Endothelial cell (in vitro differentiated cells): Measurements from ENCODE around the gene FAM186B. TPM values are rescaled to one million over a fixed set of nuclear protein-coding genes. Genes with fewer than 3 reads are reported as not detected.

Experiments
- DNase-seq: peaks from one replicate; pipeline ENCODE4 v3.0.0; 2021; ENCODE audit warnings: low spot score
- H3K27ac Mint-ChIP-seq: one replicate; pipeline ENCODE4 v1.8.0; 2021; ENCODE audit warnings: mixed read lengths, inconsistent platforms; ENCODE audit not compliant: unreplicated experiment
- H3K27me3 Mint-ChIP-seq: one replicate; pipeline ENCODE4 v1.8.0; 2021; ENCODE audit warnings: mild to moderate bottlenecking, moderate library complexity, mixed read lengths, inconsistent platforms; ENCODE audit not compliant: unreplicated experiment
- H3K36me3 Mint-ChIP-seq: one replicate; pipeline ENCODE4 v1.8.0; 2021; ENCODE audit warnings: mild to moderate bottlenecking, low read depth, mixed read lengths, inconsistent platforms; ENCODE audit not compliant: unreplicated experiment
- H3K4me1 Mint-ChIP-seq: one replicate; pipeline ENCODE4 v1.8.0; 2021; ENCODE audit warnings: mild to moderate bottlenecking, mixed read lengths, inconsistent platforms; ENCODE audit not compliant: unreplicated experiment
- H3K4me3 Mint-ChIP-seq: one replicate; pipeline ENCODE4 v1.8.0; 2021; ENCODE audit warnings: mild to moderate bottlenecking, mixed read lengths, inconsistent platforms; ENCODE audit not compliant: unreplicated experiment
- H3K9me3 Mint-ChIP-seq: one replicate; pipeline ENCODE4 v1.8.0; 2021; ENCODE audit warnings: mixed read lengths, inconsistent platforms; ENCODE audit not compliant: unreplicated experiment
- total RNA-seq: library from RNA; stranded (reverse); fragmentation: NEBNext Ultra II Directional; extraction: Animal tissue kit (Norgen Biotek cat#: 25700); gene quantifications from one replicate; pipeline ENCODE4 v1.2.1, GENCODE V29; 2021; ENCODE audit not compliant: unreplicated experiment
- TF ChIP-seq, protein P1 (sequence below): fragments of 200-600 bp; sonication (generic); IDR thresholded peaks from one replicate; pipeline ENCODE4 v1.5.0; 2021; ENCODE audit warnings: antibody characterized with exemption; ENCODE audit not compliant: unreplicated experiment

Gene FAM186B
- total RNA-seq, 1 donor from 2014 or later = 1.9 TPM

DNA sequence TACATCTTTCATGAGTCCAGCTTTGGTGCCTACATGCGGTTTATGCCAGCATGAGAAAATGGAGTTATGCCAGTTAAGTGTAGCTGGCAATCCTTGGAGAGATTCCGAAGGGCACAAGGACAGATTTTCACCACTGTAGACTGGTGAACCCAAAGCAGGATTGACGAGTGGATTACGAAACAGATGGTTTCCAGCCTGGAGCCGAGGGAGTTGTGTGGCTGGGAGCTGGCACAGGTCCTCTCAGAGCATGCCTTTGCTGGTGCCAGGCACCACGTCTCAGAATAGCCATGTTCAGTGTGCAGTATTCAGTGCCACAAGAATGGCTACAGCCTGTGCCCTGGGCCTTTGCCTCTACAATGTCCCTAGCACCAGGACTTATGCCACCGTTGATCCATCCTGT, 53.4 kb downstream of the FAM186B start:
- Mint-ChIP-seq H3K27me3 (peaks cover 28% of the 10 kb centered on the region), H3K4me1 (peaks cover 12% of the 10 kb centered on the region), H3K27ac (no peak overlapping the region), H3K4me3 (no peak overlapping the region), H3K9me3 (no peaks in the 10 kb centered on the region), H3K36me3 (peaks cover 4% of the 10 kb centered on the region)
- no peak for DNase-seq
- TF ChIP-seq, protein P1, sequence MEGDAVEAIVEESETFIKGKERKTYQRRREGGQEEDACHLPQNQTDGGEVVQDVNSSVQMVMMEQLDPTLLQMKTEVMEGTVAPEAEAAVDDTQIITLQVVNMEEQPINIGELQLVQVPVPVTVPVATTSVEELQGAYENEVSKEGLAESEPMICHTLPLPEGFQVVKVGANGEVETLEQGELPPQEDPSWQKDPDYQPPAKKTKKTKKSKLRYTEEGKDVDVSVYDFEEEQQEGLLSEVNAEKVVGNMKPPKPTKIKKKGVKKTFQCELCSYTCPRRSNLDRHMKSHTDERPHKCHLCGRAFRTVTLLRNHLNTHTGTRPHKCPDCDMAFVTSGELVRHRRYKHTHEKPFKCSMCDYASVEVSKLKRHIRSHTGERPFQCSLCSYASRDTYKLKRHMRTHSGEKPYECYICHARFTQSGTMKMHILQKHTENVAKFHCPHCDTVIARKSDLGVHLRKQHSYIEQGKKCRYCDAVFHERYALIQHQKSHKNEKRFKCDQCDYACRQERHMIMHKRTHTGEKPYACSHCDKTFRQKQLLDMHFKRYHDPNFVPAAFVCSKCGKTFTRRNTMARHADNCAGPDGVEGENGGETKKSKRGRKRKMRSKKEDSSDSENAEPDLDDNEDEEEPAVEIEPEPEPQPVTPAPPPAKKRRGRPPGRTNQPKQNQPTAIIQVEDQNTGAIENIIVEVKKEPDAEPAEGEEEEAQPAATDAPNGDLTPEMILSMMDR = no peak

DNA sequence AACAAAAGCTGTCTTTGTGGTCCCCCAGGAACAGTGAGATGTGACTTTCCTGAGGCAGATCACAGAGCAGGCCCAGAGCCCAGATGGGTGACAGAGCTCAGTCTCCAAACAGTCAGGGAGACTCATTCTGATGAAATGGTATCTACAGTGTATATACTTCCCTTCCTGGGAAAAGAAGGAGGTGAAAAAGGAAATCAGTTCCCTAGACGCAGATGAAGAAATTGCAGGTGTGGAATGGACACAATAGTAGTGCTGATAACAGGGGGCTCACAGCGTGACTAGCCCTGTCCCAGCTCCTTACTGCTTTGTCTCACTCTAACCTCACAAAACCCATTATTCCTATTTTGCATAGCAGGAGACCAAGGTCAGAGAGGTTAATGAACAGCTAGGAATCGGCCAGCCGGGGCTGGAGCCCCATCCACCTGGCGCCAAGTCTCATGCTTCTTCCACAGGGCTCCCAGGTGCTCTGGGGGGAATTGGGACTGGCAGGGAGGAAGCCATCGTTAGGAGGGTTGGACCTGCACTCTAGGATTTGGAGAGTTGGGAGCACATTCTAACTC, 54.7 kb downstream of the FAM186B start:
- no peak overlapping the region for H3K27ac Mint-ChIP-seq
- no peaks in the 10 kb centered on the region for H3K36me3 Mint-ChIP-seq
- no peak for DNase-seq
- peaks cover 10% of the 10 kb centered on the region for H3K4me1 Mint-ChIP-seq
- H3K4me3 Mint-ChIP-seq = no peak overlapping the region
- TF ChIP-seq, protein P1 = no peak
- H3K27me3 Mint-ChIP-seq = peaks cover 37% of the 10 kb centered on the region
- no peaks in the 10 kb centered on the region for H3K9me3 Mint-ChIP-seq

DNA sequence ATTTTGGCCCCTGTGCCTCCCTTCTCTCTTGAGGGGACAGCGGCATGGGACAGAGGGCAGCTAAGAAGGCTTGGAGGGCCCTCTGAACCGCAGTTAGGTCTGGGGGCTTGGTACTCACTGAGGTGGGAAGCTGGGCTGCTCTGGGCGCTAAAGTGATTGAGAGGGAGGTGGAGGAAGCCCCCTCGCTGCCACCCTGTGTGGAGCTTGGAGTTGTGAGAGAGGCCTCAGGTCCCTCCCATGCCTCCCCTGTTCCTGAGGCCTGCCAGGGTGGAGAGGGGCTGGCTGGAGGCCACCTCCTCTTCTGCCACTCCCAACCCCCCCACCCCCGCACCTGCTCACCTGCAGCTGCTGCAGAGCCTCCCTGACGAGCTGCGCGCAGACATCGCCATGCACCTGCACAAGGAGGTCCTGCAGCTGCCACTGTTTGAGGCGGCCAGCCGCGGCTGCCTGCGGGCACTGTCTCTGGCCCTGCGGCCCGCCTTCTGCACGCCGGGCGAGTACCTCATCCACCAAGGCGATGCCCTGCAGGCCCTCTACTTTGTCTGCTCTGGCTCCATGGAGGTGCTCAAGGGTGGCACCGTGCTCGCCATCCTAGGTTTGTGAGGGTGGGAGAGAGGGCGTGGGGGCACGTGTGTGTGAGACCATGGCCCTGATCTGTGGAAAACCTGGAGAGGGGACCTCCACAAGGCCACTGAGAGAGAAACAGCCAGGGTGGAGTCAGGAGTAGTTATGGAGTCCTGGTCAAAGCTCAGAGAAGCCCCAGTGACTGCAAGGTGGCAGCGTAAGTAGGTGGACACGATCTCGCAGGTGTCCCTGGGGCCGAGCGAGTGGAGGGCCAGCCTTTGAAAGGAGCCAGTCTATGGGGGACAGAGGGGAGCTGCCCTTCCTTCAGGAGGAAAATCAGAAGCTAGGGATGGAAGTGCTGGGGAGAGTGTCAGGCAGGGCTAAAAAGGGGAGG, 55.4 kb downstream of the FAM186B start:
- Mint-ChIP-seq H3K4me1 (peaks cover 10% of the 10 kb centered on the region), H3K9me3 (no peaks in the 10 kb centered on the region), H3K4me3 (no peak overlapping the region), H3K27ac (no peak overlapping the region), H3K27me3 (peaks cover 41% of the 10 kb centered on the region), H3K36me3 (peaks cover 1% of the 10 kb centered on the region)
- no peak for DNase-seq
- TF ChIP-seq, protein P1 = no peak

DNA sequence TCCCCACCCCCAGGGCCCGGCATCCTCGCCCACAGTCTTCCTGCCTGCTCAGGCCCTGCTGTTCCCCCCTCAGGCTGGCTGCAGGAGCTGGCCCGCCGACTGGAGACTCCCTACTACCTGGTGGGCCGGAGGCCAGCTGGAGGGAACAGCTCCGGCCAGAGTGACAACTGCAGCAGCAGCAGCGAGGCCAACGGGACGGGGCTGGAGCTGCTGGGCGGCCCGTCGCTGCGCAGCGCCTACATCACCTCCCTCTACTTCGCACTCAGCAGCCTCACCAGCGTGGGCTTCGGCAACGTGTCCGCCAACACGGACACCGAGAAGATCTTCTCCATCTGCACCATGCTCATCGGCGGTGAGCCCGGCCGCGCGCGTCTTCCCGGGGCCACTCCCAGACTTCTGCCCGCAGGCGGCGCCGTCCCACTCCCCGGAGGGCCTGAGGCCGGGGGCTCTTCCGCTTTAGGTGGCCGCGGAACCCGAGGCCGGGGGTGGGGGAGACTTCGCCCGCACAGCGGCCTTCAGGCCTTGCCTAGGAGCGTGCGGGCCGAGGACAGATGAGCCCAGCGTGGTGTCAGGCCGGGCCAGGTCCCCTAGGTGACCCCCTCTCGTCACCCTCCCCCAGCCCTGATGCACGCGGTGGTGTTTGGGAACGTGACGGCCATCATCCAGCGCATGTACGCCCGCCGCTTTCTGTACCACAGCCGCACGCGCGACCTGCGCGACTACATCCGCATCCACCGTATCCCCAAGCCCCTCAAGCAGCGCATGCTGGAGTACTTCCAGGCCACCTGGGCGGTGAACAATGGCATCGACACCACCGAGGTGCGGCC, 56.4 kb downstream of the FAM186B start:
- H3K27me3 Mint-ChIP-seq = peaks cover 46% of the 10 kb centered on the region
- no peaks in the 10 kb centered on the region for H3K9me3 Mint-ChIP-seq
- peaks cover 16% of the 10 kb centered on the region for H3K4me1 Mint-ChIP-seq
- H3K27ac Mint-ChIP-seq = no peak overlapping the region
- H3K36me3 Mint-ChIP-seq = peaks cover 6% of the 10 kb centered on the region
- no peak overlapping the region for H3K4me3 Mint-ChIP-seq
- peak; percentile 61 for DNase-seq
- TF ChIP-seq, protein P1 = peak; percentile 34
